ENCODE measurements around the gene ITK. TPM values are rescaled to one million over a fixed set of nuclear protein-coding genes. Genes with fewer than 3 reads are reported as not detected.

Gene ITK
- total and polyA plus RNA-seq, 2 donors (not counting 1 experiment from before 2014, with no cell fraction given): 0.75 to 1.1 TPM

- no peaks in the 10 kb centered on the region for H4K20me1 ChIP-seq (ENCODE audit: control insufficient read depth, insufficient read depth, low read length, poor library complexity, severe bottlenecking)
- H2AFZ ChIP-seq (ENCODE audit: insufficient read depth, low read depth, low read length, poor library complexity, severe bottlenecking): no peak overlapping the region
- ChIA-PET CTCF (no interaction called here), POLR2A (no interaction called here)
- H3K36me3 ChIP-seq (replicated peaks in 1 of 2; ENCODE audit: control extremely low read depth in 1 of 2, control insufficient read depth in 1 of 2, extremely low read depth in 1 of 2, insufficient read depth in 2 of 2, low read length in 1 of 2): no peaks in the 10 kb centered on the region
- Mint-ChIP-seq H3K27ac (no peak overlapping the region), H3K4me1 (no peaks in the 10 kb centered on the region), H3K27me3 (no peaks in the 10 kb centered on the region), H3K9me3 (ENCODE audit: insufficient read depth) (peaks cover 2% of the 10 kb centered on the region), H3K4me3 (no peak overlapping the region)
- H3K4me3 ChIP-seq (ENCODE audit: control extremely low read depth in 1 of 5, extremely low read depth in 1 of 5, insufficient read depth in 1 of 5, low read depth in 2 of 5, low read length in 4 of 5): no peak overlapping the region
- no peak overlapping the region for H3K4me2 ChIP-seq (replicated peaks; ENCODE audit: low read depth, low read length, poor library complexity, severe bottlenecking)
- DNase-seq (no peak), ATAC-seq (ENCODE audit: low read depth) (no peak)
- H3K9ac ChIP-seq (ENCODE audit: low read length): no peak overlapping the region
- H3K79me2 ChIP-seq (ENCODE audit: control insufficient read depth, insufficient read depth, low read length): no peaks in the 10 kb centered on the region
- no peak overlapping the region for H3K27ac ChIP-seq (ENCODE audit: low read length in 2 of 2)
- peaks cover 0 to 3% (median 0%) of the 10 kb centered on the region in 3 donors for H3K9me3 ChIP-seq (ENCODE audit: control extremely low read depth in 1 of 3, control insufficient read depth in 2 of 3, insufficient read depth in 1 of 3, low read length in 2 of 3)
- H3K27me3 ChIP-seq (replicated peaks in 1 of 4; ENCODE audit: control extremely low read depth in 1 of 4, control insufficient read depth in 3 of 4, insufficient read depth in 4 of 4, low read length in 3 of 4): no peaks in the 10 kb centered on the region
- TF ChIP-seq, protein P1, sequence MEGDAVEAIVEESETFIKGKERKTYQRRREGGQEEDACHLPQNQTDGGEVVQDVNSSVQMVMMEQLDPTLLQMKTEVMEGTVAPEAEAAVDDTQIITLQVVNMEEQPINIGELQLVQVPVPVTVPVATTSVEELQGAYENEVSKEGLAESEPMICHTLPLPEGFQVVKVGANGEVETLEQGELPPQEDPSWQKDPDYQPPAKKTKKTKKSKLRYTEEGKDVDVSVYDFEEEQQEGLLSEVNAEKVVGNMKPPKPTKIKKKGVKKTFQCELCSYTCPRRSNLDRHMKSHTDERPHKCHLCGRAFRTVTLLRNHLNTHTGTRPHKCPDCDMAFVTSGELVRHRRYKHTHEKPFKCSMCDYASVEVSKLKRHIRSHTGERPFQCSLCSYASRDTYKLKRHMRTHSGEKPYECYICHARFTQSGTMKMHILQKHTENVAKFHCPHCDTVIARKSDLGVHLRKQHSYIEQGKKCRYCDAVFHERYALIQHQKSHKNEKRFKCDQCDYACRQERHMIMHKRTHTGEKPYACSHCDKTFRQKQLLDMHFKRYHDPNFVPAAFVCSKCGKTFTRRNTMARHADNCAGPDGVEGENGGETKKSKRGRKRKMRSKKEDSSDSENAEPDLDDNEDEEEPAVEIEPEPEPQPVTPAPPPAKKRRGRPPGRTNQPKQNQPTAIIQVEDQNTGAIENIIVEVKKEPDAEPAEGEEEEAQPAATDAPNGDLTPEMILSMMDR (IDR thresholded peaks at IDR 0.05): no peak
- TF ChIP-seq EZH2 (IDR thresholded peaks at IDR 0.05; ENCODE audit: borderline replicate concordance, insufficient read depth, low read depth, low read length, poor library complexity, severe bottlenecking): no peak
- intact Hi-C loops (cut with micrococcal nuclease): no loop called here
- no peaks in the 10 kb centered on the region for H3K4me1 ChIP-seq (ENCODE audit: control insufficient read depth in 2 of 2, insufficient read depth in 2 of 2, low read length in 2 of 2)
These were observed 7.6 kb downstream of the ITK start for GRCh38 chr5:157188270-157188669.

- CTCF ChIA-PET: no interaction called here
- Histone ChIP-seq H3K4me1 (ENCODE audit: control insufficient read depth in 2 of 2, insufficient read depth in 2 of 2, low read length in 2 of 2) (no peaks in the 10 kb centered on the region), H3K36me3 (replicated peaks in 1 of 2; ENCODE audit: control extremely low read depth in 1 of 2, control insufficient read depth in 1 of 2, extremely low read depth in 1 of 2, insufficient read depth in 2 of 2, low read length in 1 of 2) (no peaks in the 10 kb centered on the region), H4K20me1 (ENCODE audit: control insufficient read depth, insufficient read depth, low read length, poor library complexity, severe bottlenecking) (no peaks in the 10 kb centered on the region), H3K4me2 (replicated peaks; ENCODE audit: low read depth, low read length, poor library complexity, severe bottlenecking) (no peak overlapping the region), H3K27me3 (replicated peaks in 1 of 4; ENCODE audit: control extremely low read depth in 1 of 4, control insufficient read depth in 3 of 4, insufficient read depth in 4 of 4, low read length in 3 of 4) (no peaks in the 10 kb centered on the region), H3K4me3 (ENCODE audit: control extremely low read depth in 1 of 5, extremely low read depth in 1 of 5, insufficient read depth in 1 of 5, low read depth in 2 of 5, low read length in 4 of 5) (no peak overlapping the region), H3K9me3 (ENCODE audit: control extremely low read depth in 1 of 3, control insufficient read depth in 2 of 3, insufficient read depth in 1 of 3, low read length in 2 of 3) (peaks cover 0 to 3% (median 0%) of the 10 kb centered on the region in 3 donors), H3K27ac (ENCODE audit: low read length in 2 of 2) (no peak overlapping the region), H3K79me2 (ENCODE audit: control insufficient read depth, insufficient read depth, low read length) (no peaks in the 10 kb centered on the region), H3K9ac (ENCODE audit: low read length) (no peak overlapping the region), H2AFZ (ENCODE audit: insufficient read depth, low read depth, low read length, poor library complexity, severe bottlenecking) (no peak overlapping the region)
- H3K27ac Mint-ChIP-seq: no peak overlapping the region
- H3K9me3 Mint-ChIP-seq (ENCODE audit: insufficient read depth): peaks cover 2% of the 10 kb centered on the region
- no peaks in the 10 kb centered on the region for H3K27me3 Mint-ChIP-seq
- POLR2A ChIA-PET: no interaction called here
- H3K4me3 Mint-ChIP-seq: no peak overlapping the region
- TF ChIP-seq EZH2 (IDR thresholded peaks at IDR 0.05; ENCODE audit: borderline replicate concordance, insufficient read depth, low read depth, low read length, poor library complexity, severe bottlenecking): no peak
- TF ChIP-seq, protein P1 (IDR thresholded peaks at IDR 0.05): no peak
- no peaks in the 10 kb centered on the region for H3K4me1 Mint-ChIP-seq
- no peak for DNase-seq
- no peak for ATAC-seq (ENCODE audit: low read depth)
- WGBS (ENCODE audit: insufficient coverage): 82% methylated on average over 4 of the region's 7 CpGs
- intact Hi-C loops (cut with micrococcal nuclease): no loop called here
These were observed 8.6 kb downstream of the ITK start for GRCh38 chr5:157189223-157189622.

Data from B cell (primary cell).